Posterior cingulate gyrus (tissue), 11 donors: ENCODE data around the gene CHCHD10.

Experiments
- DNase-seq, 10 donors: peaks; one replicate each; pipeline versions ENCODE4 v3.0.0 to v3.0.0-alpha.2; 2020 to 2021; ENCODE audit warnings: mixed read lengths in 3 of 10
- intact Hi-C: fragments of 100-400 bp; cut with DNase I; formaldehyde crosslinking; loops from one replicate; pipeline ENCODE4 v1.15.1; 2023

CHCHD10 gene

GRCh38 chr22:23789121-23789520 lies 21.3 kb upstream of the CHCHD10 start:
- DNase-seq: peak in 2 of 10 donors; percentile 0 to 10
- intact Hi-C loops: no loop called here

- intact Hi-C loops: no loop called here
Observed at GRCh38 chr22:23787910-23788309, 20.1 kb upstream of the CHCHD10 start.

GRCh38 chr22:23787600-23787896 lies 19.8 kb upstream of the CHCHD10 start:
- DNase-seq: no peak
- intact Hi-C loops: no loop called here

More at GRCh38 chr22:23787910-23788309, 20.1 kb upstream of the CHCHD10 start:
- DNase-seq: peak in 1 of 10 donors; percentile 50

GRCh38 chr22:23786752-23787599 lies 19.2 kb upstream of the CHCHD10 start, which contains the start of gene SMARCB1:
Gene SMARCB1, plus strand, starts transcription at chr22:23786966. Its CDS starts 204 bp downstream, at chr22:23787170.
- intact Hi-C loops: no loop called here
- DNase-seq: peak; percentile 73 to 98 (median 83)

- intact Hi-C loops: no loop called here
- DNase-seq: peak in 1 of 10 donors; percentile 52
Observed at GRCh38 chr22:23786261-23786710, 18.5 kb upstream of the CHCHD10 start.

- intact Hi-C loops: no loop called here
- DNase-seq: no peak
Observed at GRCh38 chr22:23784215-23784732, 16.5 kb upstream of the CHCHD10 start.

GRCh38 chr22:23783265-23784150 lies 15.7 kb upstream of the CHCHD10 start:
- intact Hi-C loops: no loop called here

GRCh38 chr22:23782703-23783102 lies 14.9 kb upstream of the CHCHD10 start:
- intact Hi-C loops: no loop called here
- peak in 2 of 10 donors; percentile 17 to 61 for DNase-seq

More at GRCh38 chr22:23783265-23784150, 15.7 kb upstream of the CHCHD10 start:
- DNase-seq: peak in 2 of 10 donors; percentile 50 to 76

- intact Hi-C loops: no loop called here
- DNase-seq: peak in 1 of 10 donors; percentile 75
Observed at GRCh38 chr22:23782252-23782651, 14.5 kb upstream of the CHCHD10 start.

- peak in 1 of 10 donors; percentile 89 for DNase-seq
- intact Hi-C loops: no loop called here
Observed at GRCh38 chr22:23781511-23782183, 13.9 kb upstream of the CHCHD10 start.

- peak; percentile 73 to 98 (median 83) for DNase-seq
- intact Hi-C loops: no loop called here
Observed at GRCh38 chr22:23781065-23781464, 13.3 kb upstream of the CHCHD10 start.

- DNase-seq: peak in 2 of 10 donors; percentile 58 to 63
- intact Hi-C loops: no loop called here
Observed at GRCh38 chr22:23780146-23780748, 12.5 kb upstream of the CHCHD10 start.

GRCh38 chr22:23779731-23780130 lies 12.0 kb upstream of the CHCHD10 start:
- peak in 1 of 10 donors; percentile 27 for DNase-seq
- intact Hi-C loops: no loop called here

GRCh38 chr22:23779083-23779482 lies 11.3 kb upstream of the CHCHD10 start:
- peak in 1 of 10 donors; percentile 76 for DNase-seq
- intact Hi-C loops: no loop called here

GRCh38 chr22:23778577-23778900 lies 10.8 kb upstream of the CHCHD10 start:
- peak in 1 of 10 donors; percentile 60 for DNase-seq
- intact Hi-C loops: no loop called here

- peak in 1 of 10 donors; percentile 13 for DNase-seq
- intact Hi-C loops: no loop called here
Observed at GRCh38 chr22:23777776-23778576, 10.2 kb upstream of the CHCHD10 start.

- DNase-seq: no peak
- intact Hi-C loops: no loop called here
Observed at GRCh38 chr22:23775779-23776375, 8.1 kb upstream of the CHCHD10 start.

- intact Hi-C loops: no loop called here
- DNase-seq: peak in 1 of 10 donors; percentile 49
Observed at GRCh38 chr22:23774922-23775436, 7.2 kb upstream of the CHCHD10 start.
